ENCODE data around the gene BTRC.
A peak's percentile ranks its signal among the peaks of the same experiment; 100 is the strongest.
"Not testable (repeated sequence)": the region's sequence is repeated elsewhere in the genome, so short reads cannot be mapped to it uniquely, and the experiment has no call there.

The BTRC gene

DNA sequence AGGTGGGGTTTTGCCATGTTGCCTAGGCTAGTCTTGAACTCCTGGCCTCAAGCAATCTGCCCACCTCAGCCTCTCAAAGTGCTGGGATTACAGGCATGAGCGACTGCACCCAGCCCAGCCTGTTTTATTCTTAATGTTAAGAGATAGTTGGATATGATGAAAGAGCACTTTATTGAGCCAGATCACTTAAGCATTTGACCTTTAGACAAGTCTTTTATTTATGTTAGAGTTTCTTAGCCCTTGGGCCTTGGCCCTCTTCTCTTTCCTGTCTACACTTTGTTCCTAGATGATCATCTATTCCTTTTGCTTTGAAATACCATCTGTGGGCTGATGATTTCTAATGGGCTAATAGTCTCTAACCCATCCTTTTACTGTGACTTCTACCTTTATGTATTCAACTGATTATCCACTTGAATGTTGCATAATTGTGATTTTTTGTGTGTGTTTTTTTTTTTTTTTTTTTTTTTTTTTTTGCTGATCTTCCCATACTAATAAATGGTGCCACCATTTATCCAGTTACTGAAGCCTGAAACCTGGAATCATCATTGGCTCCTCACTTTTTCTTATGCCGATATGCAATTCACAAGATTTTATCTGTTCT is 34.8 kb downstream of the BTRC start:
- DNase-seq = no peak

DNA sequence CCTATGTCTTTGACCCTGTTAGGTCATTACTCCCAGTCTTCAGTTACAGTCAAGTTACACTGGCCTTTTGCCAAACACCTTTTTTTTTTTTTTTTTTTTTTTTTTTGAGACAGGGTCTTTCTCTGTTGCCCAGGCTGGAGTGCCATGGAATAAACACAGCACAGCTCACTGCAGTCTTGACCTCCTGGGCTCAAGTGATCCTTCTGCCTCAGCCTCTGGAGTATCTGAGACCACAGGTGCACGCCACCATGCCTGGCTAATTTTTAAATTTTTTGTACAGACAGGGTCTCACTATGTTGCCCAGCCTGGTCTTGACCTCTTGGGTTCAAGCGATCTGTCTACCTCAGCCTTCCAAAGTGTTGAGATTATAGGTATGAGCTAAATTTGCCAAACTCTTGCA is 35.6 kb downstream of the BTRC start:
- not testable (repeated sequence) for DNase-seq

DNA sequence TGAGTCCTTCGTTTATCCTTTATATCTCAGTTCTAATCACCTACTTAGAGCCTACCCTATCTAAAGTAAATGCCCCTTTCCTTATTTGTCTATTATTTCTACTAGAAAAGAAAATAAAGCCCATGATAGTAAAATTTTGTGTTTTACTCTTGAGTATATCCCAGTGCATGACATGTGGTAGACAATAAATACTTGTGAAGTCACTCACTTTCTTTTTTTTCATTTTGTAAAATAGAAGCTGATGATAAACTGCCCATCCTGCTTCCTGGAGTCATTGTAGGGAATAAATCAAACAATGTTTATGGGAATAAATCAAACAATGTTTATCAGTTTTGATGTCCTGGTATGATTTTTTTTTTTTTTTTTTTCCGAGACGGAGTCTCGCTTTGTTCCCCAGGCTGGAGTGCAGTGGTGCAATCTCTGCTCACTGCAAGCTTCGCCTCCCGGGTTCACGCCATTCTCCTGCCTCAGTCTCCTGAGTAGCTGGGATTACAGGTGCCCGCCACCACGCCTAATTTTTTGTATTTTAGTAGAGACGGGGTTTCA is 36.1 kb downstream of the BTRC start:
- no peak for DNase-seq

DNA sequence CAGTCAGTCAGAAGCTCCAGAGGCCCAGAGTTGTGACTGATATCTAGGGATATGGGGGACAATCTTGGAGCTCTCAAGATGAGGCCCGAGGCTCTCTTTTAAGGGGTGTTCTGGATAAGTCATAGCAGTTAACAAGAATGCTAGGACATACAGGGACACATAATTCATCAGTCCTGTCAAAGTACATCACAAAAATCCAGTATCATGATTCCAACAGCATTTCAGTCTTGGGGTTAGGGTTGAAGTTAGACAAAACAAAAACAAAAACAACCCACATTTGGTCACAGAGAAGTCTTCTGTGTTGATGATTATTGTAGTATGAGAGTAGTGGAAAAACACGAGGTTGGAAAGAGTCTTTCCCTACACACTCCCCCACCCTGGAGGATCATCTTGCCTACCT is 39.4 kb downstream of the BTRC start:
- DNase-seq = no peak

DNA sequence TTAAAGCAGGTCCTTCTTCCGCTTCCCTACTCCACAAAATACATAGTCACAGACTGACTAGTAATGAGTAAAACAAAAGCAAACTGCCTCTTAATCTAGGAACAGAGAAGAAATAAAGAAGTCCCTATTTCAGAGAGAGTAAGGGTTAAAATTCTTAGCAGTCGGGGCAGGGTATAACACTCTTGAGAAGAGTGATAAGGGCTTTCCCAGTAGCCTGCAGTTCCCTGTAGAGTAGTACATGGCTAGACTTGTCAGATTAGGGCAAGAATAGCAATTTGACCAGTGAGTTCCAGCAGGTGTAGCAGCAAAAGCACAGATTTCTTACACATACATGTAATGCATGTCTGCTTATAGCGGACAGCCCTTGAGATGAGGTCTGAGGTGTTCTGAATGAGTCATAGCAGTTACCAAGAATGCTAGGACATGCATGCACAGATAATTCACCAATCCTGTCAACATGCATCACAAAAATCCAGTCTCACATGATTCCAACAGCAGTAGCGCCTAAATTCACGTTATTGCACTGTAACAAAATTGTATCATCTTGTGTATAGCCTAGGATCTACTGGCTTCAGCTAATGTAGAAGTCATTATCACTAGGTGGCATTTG is 40.7 kb downstream of the BTRC start:
- DNase-seq = no peak

DNA sequence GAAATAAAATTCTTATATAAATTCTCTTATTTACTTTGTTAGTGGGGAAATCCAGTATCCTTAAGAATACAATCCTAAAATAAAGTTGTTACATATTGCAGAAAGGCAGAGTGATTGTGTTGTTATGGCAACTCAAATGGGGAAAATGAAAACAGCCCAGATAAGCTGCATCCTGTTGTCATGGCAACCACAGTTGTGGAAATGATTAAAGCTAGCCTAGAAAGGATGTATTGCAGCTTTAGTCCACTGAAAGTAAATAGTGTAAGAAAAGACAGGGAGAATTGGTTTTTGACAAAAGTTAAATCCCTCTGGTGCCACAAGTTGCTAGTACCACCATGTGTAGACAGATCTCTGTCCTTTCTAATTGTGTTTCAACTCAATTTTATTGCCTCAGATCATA is 43.2 kb downstream of the BTRC start:
- DNase-seq = peak; percentile 45 to 81

DNA sequence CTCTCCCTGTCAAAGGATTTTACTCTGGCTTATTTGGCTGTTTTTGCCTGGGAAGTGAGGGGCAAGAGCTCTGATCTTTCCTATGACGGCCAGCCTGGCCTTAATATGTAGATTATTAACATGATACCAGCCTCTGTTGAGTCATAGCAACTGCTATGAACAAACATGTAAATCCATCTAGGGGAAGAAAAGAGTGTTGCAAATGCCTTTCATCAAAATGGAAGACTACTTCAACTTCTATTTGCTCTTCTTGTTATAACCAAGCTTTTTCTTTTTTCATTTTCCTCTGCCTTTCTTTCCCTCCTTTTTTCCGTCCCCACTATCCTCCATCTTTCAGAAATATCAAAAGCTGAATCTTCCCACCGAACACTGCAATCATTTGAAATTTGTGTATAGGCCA is 46.6 kb downstream of the BTRC start:
- no peak for DNase-seq

DNA sequence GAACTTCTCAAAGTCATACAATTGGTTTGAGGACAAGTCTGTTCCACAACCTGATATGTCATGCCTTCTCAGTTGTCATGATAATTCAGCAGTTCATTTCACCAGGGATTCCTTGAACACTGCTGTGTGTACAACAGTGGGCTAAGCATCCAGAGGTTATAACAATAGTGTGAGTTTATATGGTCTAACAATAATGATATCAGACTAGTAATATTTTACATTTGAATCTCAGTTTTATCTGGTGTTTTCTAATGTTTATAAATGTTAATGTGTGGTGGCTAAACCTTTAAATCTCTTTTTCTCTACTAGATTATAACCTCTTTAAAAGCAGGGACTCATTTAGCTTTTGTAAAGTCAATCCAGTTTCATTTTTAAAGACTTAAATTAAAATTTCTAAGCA is 48.7 kb downstream of the BTRC start:
- no peak for DNase-seq

DNA sequence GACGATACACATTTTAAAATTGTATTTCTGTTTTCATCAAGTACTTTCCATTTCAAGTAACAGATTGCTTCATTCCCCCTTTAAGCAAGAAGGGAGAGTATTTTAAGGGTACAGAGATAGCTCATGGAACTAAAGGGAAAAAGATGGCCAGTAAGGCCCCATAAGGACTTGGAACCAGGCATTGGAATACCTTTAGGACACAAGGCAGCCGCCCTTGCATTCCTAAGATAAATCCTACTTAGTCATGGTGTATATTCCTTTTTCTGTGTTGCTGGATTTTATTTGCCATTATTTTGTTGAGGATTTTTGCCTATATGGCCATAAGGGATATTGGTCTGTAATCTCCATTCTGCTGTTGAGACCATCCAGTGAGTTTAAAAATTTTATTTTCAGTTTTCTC is 49.2 kb downstream of the BTRC start:
- DNase-seq = no peak

DNA sequence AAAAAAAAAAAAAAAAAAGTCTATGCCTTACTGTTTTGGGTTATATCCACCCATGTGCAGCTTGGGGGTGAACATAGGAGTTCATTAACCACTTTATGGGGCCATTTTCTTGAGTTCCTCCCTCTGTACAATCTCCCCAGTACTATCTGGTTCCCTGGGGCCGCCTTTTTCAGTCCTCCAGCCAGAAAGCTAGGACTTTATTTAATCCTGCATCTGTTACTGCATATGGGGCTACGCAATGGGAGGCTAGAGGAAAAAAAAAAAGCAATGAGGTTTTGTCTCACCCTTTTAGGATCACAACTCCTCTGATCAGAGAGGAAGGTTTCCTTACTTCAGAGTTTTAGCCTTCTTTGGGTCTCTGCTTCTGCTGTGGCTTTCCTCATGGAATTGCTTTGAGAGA is 51.0 kb downstream of the BTRC start:
- no peak for DNase-seq

DNA sequence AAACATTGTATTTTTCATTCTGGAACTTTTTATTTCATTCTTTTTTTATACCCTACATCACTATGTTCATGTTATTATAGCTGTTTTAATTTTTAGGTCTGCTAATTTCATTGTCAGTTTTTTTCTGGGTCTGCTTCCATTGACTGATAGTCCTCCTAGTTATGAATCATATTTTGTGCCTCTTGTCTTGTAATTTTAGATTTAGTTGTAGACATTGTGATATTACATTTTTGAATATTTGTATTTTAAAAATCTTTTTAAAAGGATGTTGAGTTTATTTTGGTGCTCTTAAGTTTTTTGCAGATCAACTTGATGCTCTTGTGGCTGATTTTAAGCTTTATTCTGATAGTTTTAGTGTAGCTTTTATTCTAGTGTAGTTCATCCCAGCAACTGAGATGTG is 57.6 kb downstream of the BTRC start:
- no peak for DNase-seq

DNA sequence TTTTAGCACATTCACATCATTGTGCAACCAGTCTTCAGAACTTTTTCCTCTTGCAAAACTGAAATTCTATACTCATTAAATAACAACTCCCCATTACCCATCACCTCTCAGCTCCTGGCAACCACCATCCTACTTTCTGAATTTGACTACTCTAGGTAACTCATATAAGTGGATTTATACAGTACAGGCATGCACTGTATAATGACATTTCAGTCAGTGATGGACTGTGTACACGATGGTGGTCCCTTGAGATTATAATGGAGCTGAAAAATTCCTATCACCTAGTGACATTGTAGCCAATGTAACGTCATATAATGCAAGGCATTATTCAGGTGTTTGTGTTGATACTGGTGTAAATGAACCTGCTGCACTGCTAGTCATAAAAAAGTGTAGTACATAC is 60.1 kb downstream of the BTRC start:
- DNase-seq = no peak

DNA sequence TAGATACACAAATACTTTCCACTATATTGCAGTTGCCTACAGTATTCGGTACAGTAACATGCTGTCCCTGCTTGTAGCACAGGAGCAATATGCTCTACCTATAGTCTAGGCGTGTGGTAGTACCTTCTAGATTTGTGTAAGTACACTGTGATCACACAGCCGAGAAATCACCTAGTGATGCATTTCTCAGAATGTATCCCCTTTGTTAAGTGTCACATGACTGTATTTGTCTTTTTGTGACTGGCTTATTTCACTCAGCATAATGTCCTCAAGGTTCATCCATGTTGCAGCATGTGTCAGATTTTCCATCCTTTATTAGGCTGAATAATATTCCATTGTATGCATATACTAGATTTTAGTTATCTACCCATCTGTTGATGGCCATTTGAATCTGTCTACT is 61.9 kb downstream of the BTRC start:
- no peak for DNase-seq

DNA sequence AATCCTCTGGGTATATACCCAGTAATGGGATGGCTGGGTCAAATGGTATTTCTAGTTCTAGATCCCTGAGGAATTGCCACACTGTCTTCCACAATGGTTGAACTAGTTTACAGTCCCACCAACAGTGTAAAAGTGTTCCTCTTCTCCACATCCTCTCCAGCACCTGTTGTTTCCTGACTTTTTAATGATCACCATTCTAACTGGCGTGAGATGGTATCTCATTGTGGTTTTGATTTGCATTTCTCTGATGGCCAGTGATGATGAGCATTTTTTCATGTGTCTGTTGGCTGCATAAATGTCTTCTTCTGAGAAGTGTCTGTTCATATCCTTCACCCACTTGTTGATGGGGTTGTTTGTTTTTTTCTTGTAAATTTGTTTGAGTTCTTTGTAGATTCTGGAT is 68.0 kb downstream of the BTRC start:
- not testable (repeated sequence) for DNase-seq

DNA sequence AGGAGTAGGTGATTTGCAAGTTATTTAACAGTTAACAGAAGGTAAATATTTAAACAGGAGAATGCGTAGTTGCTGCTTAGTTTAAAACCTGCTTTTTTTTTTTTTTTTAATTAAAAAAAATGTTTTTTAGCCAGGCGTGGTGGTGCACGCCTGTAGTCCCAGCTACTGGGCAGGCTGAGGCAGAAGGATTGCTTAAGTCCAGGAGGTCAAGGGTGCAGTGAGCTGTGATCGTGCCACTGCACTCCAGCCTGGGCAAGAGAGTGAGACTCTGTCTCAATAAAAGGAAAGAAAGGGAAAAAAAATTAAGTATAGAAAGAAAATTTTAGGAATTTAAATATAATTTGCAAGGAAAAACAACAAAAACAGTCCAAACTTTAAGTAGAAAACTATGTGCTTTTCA is 71.6 kb downstream of the BTRC start:
- DNase-seq = no peak

DNA sequence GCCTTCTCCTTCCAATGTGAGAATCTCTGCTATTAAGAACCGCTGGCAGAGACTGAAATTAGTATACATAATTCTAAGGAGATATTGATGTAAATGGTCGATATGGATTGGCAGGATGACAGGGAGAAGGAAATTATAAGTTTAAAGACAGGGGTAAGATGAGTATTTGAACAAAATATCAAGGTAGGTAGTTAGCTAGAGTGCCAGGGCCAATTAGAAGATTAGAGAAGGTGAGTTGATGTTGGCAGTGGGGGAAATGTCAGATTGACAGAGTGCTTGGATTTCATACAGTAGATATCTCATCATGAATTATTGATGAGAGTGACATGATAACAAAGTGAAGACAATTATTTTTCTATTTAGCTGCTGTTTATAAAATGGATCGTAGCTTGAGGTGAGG is 74.1 kb downstream of the BTRC start:
- no peak for DNase-seq

DNA sequence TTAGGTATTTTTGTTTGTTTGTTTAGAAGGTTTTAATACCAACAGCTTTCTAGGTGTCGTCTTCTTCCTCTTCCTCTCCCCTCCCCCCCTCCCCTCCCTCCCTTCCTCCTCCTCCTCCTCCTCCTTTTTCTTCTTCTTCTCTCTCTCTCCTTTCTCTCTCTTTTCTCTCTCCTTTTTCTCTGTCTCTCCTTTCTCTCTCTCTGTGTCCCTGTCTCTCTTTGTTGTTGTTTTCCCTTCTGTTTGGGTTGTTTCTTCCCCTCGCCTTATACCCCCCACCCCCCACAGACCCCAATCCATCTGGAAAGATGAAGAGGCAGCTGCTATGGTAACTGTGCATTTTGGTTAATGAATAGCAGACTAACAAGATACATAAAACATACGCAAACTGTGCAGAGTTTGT is 75.5 kb downstream of the BTRC start:
- no peak for DNase-seq

DNA sequence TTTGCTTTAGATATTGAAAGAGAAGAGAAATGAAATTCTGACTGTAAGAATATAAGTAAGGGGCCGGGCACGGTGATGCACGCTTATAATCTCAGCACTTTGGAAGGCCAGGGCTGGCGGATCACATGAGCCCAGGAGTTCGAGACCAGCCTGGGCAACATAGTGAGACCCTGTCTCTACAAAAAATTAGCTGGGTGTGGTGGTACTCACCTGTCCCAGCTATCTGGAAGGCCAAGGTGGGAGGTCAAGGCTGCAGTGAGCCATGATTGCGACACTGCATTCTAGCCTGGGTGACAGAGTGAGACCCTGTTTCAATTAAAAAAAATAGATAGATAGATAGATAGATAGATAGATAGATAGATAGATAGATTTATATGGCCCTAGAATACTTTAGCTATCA is 82.3 kb downstream of the BTRC start:
- DNase-seq = no peak

DNA sequence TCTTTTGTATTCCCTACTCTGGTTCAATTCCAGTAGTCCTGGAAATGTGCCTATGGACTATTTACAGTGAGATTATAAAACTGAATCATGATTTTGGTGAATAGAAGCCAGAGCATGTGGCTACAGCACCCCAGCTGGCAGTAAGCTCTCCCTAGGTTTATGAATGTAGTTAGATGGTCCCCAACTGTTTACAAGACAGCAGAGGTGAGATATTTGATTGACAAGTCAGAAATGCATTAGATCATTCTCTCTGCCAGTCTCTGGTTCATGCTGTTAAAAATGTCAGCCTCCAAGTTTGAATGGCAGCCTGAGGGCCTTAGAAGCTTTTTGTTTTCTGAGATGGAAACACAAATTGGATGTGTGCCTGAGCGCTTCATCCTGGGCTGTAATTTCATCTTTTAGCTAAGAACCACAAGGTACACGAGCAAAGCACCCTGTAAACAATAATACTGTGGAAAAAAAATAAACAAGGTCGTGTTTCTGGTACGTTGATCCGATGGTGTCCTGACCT is 85.0 kb downstream of the BTRC start:
- no peak for DNase-seq

DNA sequence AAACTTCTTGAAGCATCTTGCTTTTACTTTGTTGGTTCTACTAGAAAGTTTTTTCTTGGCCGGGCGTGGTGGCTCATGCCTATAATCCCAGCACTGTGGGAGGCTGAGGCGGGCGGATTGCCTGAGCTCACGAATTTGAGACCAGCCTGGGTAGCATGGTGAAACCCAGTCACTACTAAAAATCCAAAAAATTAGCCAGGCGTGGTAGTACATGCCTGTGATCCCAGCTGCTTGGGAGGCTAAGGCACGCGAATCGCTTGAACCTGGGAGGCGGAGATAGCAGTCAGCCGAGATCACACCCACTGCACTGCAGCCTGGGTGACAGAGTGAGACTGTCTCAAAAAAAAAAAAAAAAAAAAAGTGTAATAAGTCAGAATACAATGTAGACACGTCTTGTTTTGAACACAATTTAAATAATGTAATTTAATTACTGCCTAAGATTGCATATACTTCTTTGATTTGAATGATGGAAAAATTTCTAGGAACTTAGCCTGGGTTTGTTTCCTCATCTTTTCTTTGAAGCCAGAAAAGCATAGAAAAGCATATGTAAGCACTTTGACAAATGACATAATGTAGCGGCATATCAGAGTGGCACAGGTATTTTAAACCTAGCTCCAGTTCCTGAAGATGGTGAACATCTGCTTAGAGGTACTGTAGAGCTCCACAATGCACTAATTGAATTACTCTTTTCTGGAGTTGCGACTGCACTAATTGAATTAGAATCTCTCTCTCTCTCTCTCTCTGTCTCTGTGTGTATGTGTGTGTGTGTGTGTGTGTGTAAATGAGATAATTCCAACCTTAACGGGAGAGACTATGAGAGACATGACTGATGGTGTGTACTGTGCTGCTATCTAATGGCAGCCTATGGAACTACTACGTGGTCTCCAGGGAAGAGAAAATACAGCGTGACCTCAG is 87.8 kb downstream of the BTRC start:
- DNase-seq = peak; percentile 20 to 43

DNA sequence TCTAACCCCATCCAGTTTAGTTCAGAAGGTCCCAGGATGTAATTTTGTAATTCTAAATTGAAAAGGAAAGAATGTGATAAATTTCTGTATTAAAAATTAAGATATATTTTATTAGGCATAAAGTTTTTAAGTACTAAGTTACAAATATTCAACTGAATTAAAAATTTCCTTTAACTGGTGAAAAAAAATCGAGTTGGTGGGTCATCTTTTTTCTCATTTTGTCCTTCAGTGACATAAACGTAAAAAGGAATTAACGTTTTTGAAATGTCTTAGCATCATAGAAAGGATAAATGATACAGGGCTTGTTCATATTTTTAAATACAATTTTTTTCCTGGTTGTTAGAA is 88.5 kb downstream of the BTRC start:
- DNase-seq = no peak

DNA sequence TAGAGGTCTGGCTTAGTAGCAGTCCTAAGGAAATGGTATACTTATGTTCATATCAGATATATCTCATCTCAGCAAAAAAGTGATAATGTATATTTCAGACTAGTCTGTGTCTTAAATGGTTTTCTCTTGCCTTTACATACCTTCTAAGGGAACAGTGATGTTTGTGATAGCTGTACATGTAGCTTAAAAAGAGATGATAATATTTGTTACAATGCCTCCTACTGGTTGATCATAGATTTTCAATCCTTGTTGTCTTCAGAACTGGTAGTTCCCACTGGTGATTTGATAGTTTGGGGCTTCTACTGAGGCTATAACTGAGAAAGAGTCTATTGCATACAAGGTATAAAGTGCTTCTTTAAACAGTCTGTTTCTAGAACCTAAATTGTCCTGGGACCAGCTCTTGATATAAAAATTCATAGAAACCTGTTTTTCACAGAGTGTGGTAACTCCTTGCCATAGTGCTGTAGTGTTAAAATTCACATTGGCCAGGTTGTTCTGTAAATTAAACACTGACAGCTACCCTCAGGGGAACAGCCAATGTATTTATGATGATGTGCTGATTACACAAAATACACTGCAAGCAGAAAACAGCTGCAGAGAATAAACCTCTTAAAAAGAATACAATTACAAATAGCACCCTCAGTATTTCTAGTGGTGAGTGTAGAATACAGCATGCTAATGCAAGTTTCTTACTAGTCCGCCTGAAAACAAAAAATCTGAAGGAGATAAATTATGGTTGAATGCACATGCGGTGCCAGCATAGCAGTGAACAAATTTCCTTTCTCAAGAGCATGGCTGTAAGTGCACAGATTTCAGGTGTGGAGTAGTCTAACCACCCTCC is 90.3 kb downstream of the BTRC start:
- DNase-seq = peak in 1 of 2 donors; percentile 6

DNA sequence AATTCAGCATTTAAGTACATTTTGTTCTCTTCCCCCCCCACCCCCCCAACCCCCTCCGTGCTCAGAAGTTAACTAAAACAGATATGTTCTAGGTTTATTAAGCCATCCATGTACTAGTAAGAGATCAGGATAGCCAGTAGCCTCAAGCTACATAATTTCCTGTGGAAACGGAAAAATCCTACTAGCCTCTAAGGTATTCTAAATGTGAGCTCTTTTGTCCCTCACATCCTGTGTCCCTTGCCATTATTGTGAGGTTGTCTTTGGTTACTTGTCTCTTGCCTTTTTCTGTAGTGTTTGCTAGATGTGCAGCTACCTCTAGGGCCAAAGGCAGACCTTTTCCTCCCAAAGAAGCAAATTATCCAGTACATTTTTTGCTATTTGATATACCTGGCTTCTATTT is 92.1 kb downstream of the BTRC start:
- DNase-seq = no peak
